HepG2 (cell line): ENCODE results near the gene KCNAB3. TPM values are rescaled to one million over a fixed set of nuclear protein-coding genes. Genes with fewer than 3 reads are reported as not detected.
A peak's percentile ranks its signal among the peaks of the same experiment; 100 is the strongest.

Source experiments
- ATAC-seq: fragments of 200-7000 bp; cut with Tn5 transposase; 3 replicates; pipeline ENCODE4 v1.9.1; 2020; ENCODE audit warnings: mild to moderate bottlenecking, moderate library complexity
- BruUV-seq: library from RNA; stranded (reverse); fragments of 400-500 nt; replicated peaks from 2 replicates; lab custom pipeline; 2021; lab: Mats Ljungman, UMichigan
- CTCF ChIA-PET: fragments of 300-600 bp; formaldehyde crosslinking; extraction: SDS; loops from one replicate; lab custom pipeline; 2021; ENCODE audit warnings: low total read pairs, inconsistent platforms, low intra/inter-chr PET ratio; lab: Yijun Ruan, JAX
- POLR2A ChIA-PET: fragments of 350-600 bp; sonication (Branson Sonifier 250); formaldehyde crosslinking; loops from one replicate; lab custom pipeline; 2020; ENCODE audit warnings: antibody characterized with exemption, inconsistent platforms; lab: Yijun Ruan, JAX
- DNase-seq: peaks from one replicate; pipeline ENCODE4 v3.0.0-alpha.2; 2015; ENCODE audit warnings: low spot score
- FAIRE-seq: peaks from 3 replicates; lab custom pipeline; 2011; peaks lifted over from hg19 to GRCh38; lab: Jason Lieb, UNC
- H2AFZ ChIP-seq: one replicate; pipeline ENCODE4 v1.6.1; 2011; ENCODE audit warnings: low read length, inconsistent platforms
- H3K27ac ChIP-seq: fragments of 300-600 bp; 3 replicates; pipeline ENCODE4 v1.8.0; 2011; ENCODE audit warnings: mixed run types, mild to moderate bottlenecking, mixed read lengths, low read length, inconsistent platforms; ENCODE audit not compliant: insufficient read depth; ENCODE audit errors: extremely low read length
- H3K27me3 ChIP-seq, 2 experiments: fragments of 200-600 bp in 1 of 2; 2 replicates in 1 of 2; 3 replicates in 1 of 2; pipeline versions ENCODE4 v1.6.0 to v1.8.0; 2011; ENCODE audit warnings: low read length in 2 of 2, mild to moderate bottlenecking in 2 of 2, moderate library complexity in 2 of 2, inconsistent platforms in 1 of 2; ENCODE audit not compliant: insufficient read depth in 2 of 2, control insufficient read depth in 1 of 2
- H3K36me3 ChIP-seq, 2 experiments: fragments of 200-600 bp in 1 of 2; replicated peaks in 1 of 2; 2 replicates in 1 of 2; 3 replicates in 1 of 2; pipeline versions ENCODE4 v1.5.1 to v1.8.0; 2011; ENCODE audit warnings: low read length in 2 of 2, inconsistent platforms in 1 of 2; ENCODE audit not compliant: insufficient read depth in 2 of 2, control insufficient read depth in 1 of 2
- H3K4me1 ChIP-seq: 2 replicates; pipeline ENCODE4 v1.5.1; 2012; ENCODE audit warnings: low read length, inconsistent platforms; ENCODE audit not compliant: insufficient read depth
- H3K4me2 ChIP-seq: 2 replicates; pipeline ENCODE4 v1.6.0; 2011; ENCODE audit warnings: low read depth, low read length, inconsistent platforms
- H3K4me3 ChIP-seq, 3 experiments: fragments of 200-600 bp in 1 of 3; sonication (generic), shearing (Covaris generic) in 1 of 3; replicated peaks in 1 of 3; 2 replicates each; pipeline ENCODE4 v1.5.1; 2011 to 2016; ENCODE audit warnings: low read length in 3 of 3, inconsistent platforms in 2 of 3, low read depth in 2 of 3, mild to moderate bottlenecking in 2 of 3, control low read depth in 1 of 3, mixed read lengths in 1 of 3; ENCODE audit not compliant: insufficient read depth in 1 of 3
- H3K79me2 ChIP-seq: one replicate; pipeline ENCODE4 v1.6.1; 2011; ENCODE audit warnings: low read length, inconsistent platforms; ENCODE audit not compliant: insufficient read depth
- H3K9ac ChIP-seq: 2 replicates; pipeline ENCODE4 v1.6.0; 2011; ENCODE audit warnings: mild to moderate bottlenecking, low read depth, low read length, inconsistent platforms; ENCODE audit not compliant: insufficient read depth
- H3K9me3 ChIP-seq: 2 replicates; pipeline ENCODE4 v1.5.1; 2012; ENCODE audit warnings: mild to moderate bottlenecking, low read length
- H4K20me1 ChIP-seq: 2 replicates; pipeline ENCODE4 v1.6.0; 2011; ENCODE audit warnings: inconsistent platforms, mild to moderate bottlenecking, low read length, moderate library complexity; ENCODE audit not compliant: insufficient read depth
- BRD4 ChIP-seq: sonication (generic); formaldehyde crosslinking; IDR thresholded peaks from 2 replicates; pipeline ENCODE4 v1.4.0; 2020; ENCODE audit warnings: missing genetic modification reagents
- CBX5 ChIP-seq: sonication (generic); formaldehyde crosslinking; IDR thresholded peaks from 2 replicates; pipeline ENCODE4 v1.4.0; 2020; ENCODE audit warnings: missing genetic modification reagents, borderline replicate concordance
- ETS1 ChIP-seq: sonication (generic); formaldehyde crosslinking; IDR thresholded peaks from 2 replicates; pipeline ENCODE4 v1.4.0; 2020; ENCODE audit warnings: missing genetic modification reagents
- FOXO1 ChIP-seq: sonication (generic); formaldehyde crosslinking; IDR thresholded peaks from 2 replicates; pipeline ENCODE4 v1.4.0; 2020; ENCODE audit warnings: missing genetic modification reagents
- KAT2B ChIP-seq: fragments of 150-350 bp; IDR thresholded peaks from 2 replicates; pipeline ENCODE4 v1.6.1; 2014; ENCODE audit warnings: low read depth, low read length, borderline replicate concordance
- KAT7 ChIP-seq: IDR thresholded peaks from 2 replicates; pipeline ENCODE4 v1.6.1; 2018; ENCODE audit warnings: borderline replicate concordance, missing compliant biosample characterization
- KDM6A ChIP-seq: IDR thresholded peaks from 2 replicates; pipeline ENCODE4 v1.6.1; 2016; ENCODE audit warnings: low read depth
- MYNN ChIP-seq: sonication (generic); formaldehyde crosslinking; IDR thresholded peaks from 2 replicates; pipeline ENCODE4 v1.4.0; 2020; ENCODE audit warnings: mild to moderate bottlenecking, low read depth, missing genetic modification reagents
- SMAD1 ChIP-seq: sonication (generic); formaldehyde crosslinking; IDR thresholded peaks from 2 replicates; pipeline ENCODE4 v1.4.0; 2020; ENCODE audit warnings: missing genetic modification reagents, low read depth, mild to moderate bottlenecking, borderline replicate concordance
- SOX6 ChIP-seq, 2 experiments: fragments of 450-650 bp in 1 of 2; sonication (generic) in 1 of 2; formaldehyde crosslinking in 1 of 2; IDR thresholded peaks; 2 replicates each; pipeline versions ENCODE4 v1.4.0 to v1.6.1; 2017 to 2020; ENCODE audit warnings: antibody characterized with exemption in 1 of 2, mild to moderate bottlenecking in 1 of 2, missing genetic modification reagents in 1 of 2
- YY1 ChIP-seq: IDR thresholded peaks from 2 replicates; pipeline ENCODE4 v1.6.1; 2011; ENCODE audit warnings: low read length, low read depth, moderate library complexity, mild to moderate bottlenecking; ENCODE audit not compliant: insufficient read depth, insufficient replicate concordance
- ZBTB33 ChIP-seq: sonication (generic); formaldehyde crosslinking; IDR thresholded peaks from 2 replicates; pipeline ENCODE4 v1.4.0; 2020; ENCODE audit warnings: missing genetic modification reagents
- ZC3H13 ChIP-seq: sonication (generic); formaldehyde crosslinking; IDR thresholded peaks from 2 replicates; pipeline ENCODE4 v1.8.1; 2023; ENCODE audit warnings: mild to moderate bottlenecking, missing genetic modification reagents, moderate library complexity
- ZNF180 ChIP-seq: sonication (generic); formaldehyde crosslinking; IDR thresholded peaks from 2 replicates; pipeline ENCODE4 v1.4.0; 2020; ENCODE audit warnings: low read depth, missing genetic modification reagents, borderline replicate concordance
- ZNF335 ChIP-seq: sonication (generic); formaldehyde crosslinking; IDR thresholded peaks from 2 replicates; pipeline ENCODE4 v1.4.0; 2020; ENCODE audit warnings: missing genetic modification reagents
- ZNF446 ChIP-seq: sonication (generic); formaldehyde crosslinking; IDR thresholded peaks from 2 replicates; pipeline ENCODE4 v1.5.0; 2020; ENCODE audit warnings: mild to moderate bottlenecking, missing genetic modification reagents
- ZNF605 ChIP-seq: sonication (generic); formaldehyde crosslinking; IDR thresholded peaks from 2 replicates; pipeline ENCODE4 v1.8.0; 2022; ENCODE audit warnings: mild to moderate bottlenecking, missing genetic modification reagents
- WGBS: methylation state at CpG from one replicate; pipeline ENCODE4 v1.1.6; 2017; ENCODE audit warnings: low lambda C conversion rate; 5-methylcytosine and 5-hydroxymethylcytosine counted together
- in situ Hi-C: cut with HindIII; loops from 2 replicates; pipeline ENCODE4 v1.10.0; 2017; ENCODE audit warnings: low pct_unique_long_range_greater_than_20kb; ENCODE audit not compliant: extremely low pct_ligation_motif_present
- intact Hi-C: fragments of 100-400 bp; cut with micrococcal nuclease; formaldehyde crosslinking; loops from one replicate; pipeline ENCODE4 v1.10.0; 2022; ENCODE audit not compliant: unreplicated experiment
- polyA plus RNA-seq, 8 experiments: library from polyadenylated mRNA; depleted of rRNA in 3 of 8; stranded (reverse) in 7 of 8; unstranded in 1 of 8; fragments of >200 nt; fragmentation: Illumina TruSeq in 4 of 8; extraction: Trizol in 4 of 8; gene quantifications; 2 replicates each; pipeline versions ENCODE4 v1.2.1 to v1.2.3, GENCODE V29; 2011 to 2016; ENCODE audit warnings: low read depth in 4 of 8, missing spikeins in 1 of 8, mixed read lengths in 1 of 8; ENCODE audit not compliant: insufficient read depth in 1 of 8
- total RNA-seq, 5 experiments: library from RNA; depleted of rRNA; stranded (reverse); fragments of >200 nt; fragmentation: Illumina TruSeq; extraction: Trizol; gene quantifications; 2 replicates each; pipeline ENCODE4 v1.2.3, GENCODE V29; 2016; ENCODE audit warnings: low read depth in 1 of 5

The KCNAB3 gene
- total and polyA plus RNA-seq, 2 of the 13 experiments (the other 11 are each of a cell fraction or from before 2014, with no cell fraction given) = 0.29 to 0.88 TPM

GRCh38 chr17:7929158-7930023 lies at the start of gene KCNAB3 (continued):
- peak; percentile 21; the same call in 1 of the 2 replicates for TF ChIP-seq ZBTB33 (CRISPR knock-in tag)
- TF ChIP-seq CBX5 (CRISPR knock-in tag) = no peak
- TF ChIP-seq FOXO1 (CRISPR knock-in tag) = no peak
- no peak for TF ChIP-seq SMAD1 (CRISPR knock-in tag)
- no peak for TF ChIP-seq SOX6 (IDR thresholded peaks at IDR 0.05)
- TF ChIP-seq SOX6 (CRISPR knock-in tag; IDR thresholded peaks at IDR 0.05) = no peak
- no peak for TF ChIP-seq KAT7 (CRISPR knock-in tag)
- TF ChIP-seq ZNF605 (CRISPR knock-in tag) = no peak
- TF ChIP-seq ZNF180 (CRISPR knock-in tag) = no peak
- TF ChIP-seq ZC3H13 = no peak
- TF ChIP-seq ZNF335 (CRISPR knock-in tag) = no peak

- ChIA-PET POLR2A (no interaction called here), CTCF (no interaction called here)
- Histone ChIP-seq H3K4me1 (peaks cover 13% of the 10 kb centered on the region), H4K20me1 (no peaks in the 10 kb centered on the region), H3K36me3 (no peaks in the 10 kb centered on the region), H2AFZ (no peak overlapping the region), H3K79me2 (no peaks in the 10 kb centered on the region), H3K27me3 (no peaks in the 10 kb centered on the region), H3K4me2 (no peak overlapping the region), H3K4me3 (no peak overlapping the region), H3K9me3 (peaks cover 18% of the 10 kb centered on the region), H3K27ac (no peak overlapping the region), H3K9ac (no peak overlapping the region)
- in situ Hi-C loops = no loop called here
- intact Hi-C loops = no loop called here
- FAIRE-seq (no peak), ATAC-seq (no peak), DNase-seq (no peak)
- BruUV-seq = no TSS peak
- TF ChIP-seq ZNF446 (CRISPR knock-in tag) (no peak), MYNN (CRISPR knock-in tag) (no peak), KDM6A (no peak), KAT2B (no peak), BRD4 (CRISPR knock-in tag) (no peak), ETS1 (CRISPR knock-in tag) (no peak), YY1 (no peak)
- WGBS = 66% methylated on average over 5 of the region's 5 CpGs
Observed at GRCh38 chr17:7977805-7978204, 48.1 kb upstream of the KCNAB3 start.
